Fibroblast of villous mesenchyme (primary cell): Measurements from ENCODE around the gene PXDN. TPM values are rescaled to one million over a fixed set of nuclear protein-coding genes. Genes with fewer than 3 reads are reported as not detected.

Experiments
- DNase-seq: peaks from one replicate; pipeline ENCODE4 v3.0.0-alpha.2; 2010; ENCODE audit warnings: low read depth
- H3K4me3 ChIP-seq: 2 replicates; pipeline ENCODE4 v1.5.1; 2011; ENCODE audit warnings: low read depth, mild to moderate bottlenecking, low read length
- CTCF ChIP-seq: IDR thresholded peaks from 2 replicates; pipeline ENCODE4 v1.5.1; 2012; ENCODE audit warnings: low read depth, mild to moderate bottlenecking, low read length; ENCODE audit not compliant: insufficient read depth
- total RNA-seq: library from RNA; depleted of rRNA; stranded (reverse); fragments of >200 nt; gene quantifications from 2 replicates; pipeline ENCODE4 v1.2.3, GENCODE V29; 2012

Gene PXDN
- total RNA-seq = 296 and 372 TPM in 2 replicates

GRCh38 chr2:1744446-1745170, at the start of gene PXDN:
TSS of gene PXDN (minus strand) at chr2:1744515. CDS start at chr2:1744455, 60 bp downstream.
- DNase-seq = peak; percentile 82
- no peak for TF ChIP-seq CTCF
- H3K4me3 ChIP-seq = peak within 1 kb of the TSS; percentile 77

GRCh38 chr2:1793868-1794445, 49.6 kb upstream of the PXDN start:
- peak; percentile 40 for DNase-seq
- TF ChIP-seq CTCF = no peak
- no peak overlapping the region for H3K4me3 ChIP-seq

- TF ChIP-seq CTCF = no peak
- no peak for DNase-seq
- no peak overlapping the region for H3K4me3 ChIP-seq
Observed at GRCh38 chr2:1793001-1793867, 48.9 kb upstream of the PXDN start.

GRCh38 chr2:1791685-1792435, 47.5 kb upstream of the PXDN start:
- peak; percentile 96 for DNase-seq
- no peak for TF ChIP-seq CTCF
- H3K4me3 ChIP-seq = no peak overlapping the region

- no peak for TF ChIP-seq CTCF
- no peak overlapping the region for H3K4me3 ChIP-seq
- peak; percentile 51 for DNase-seq
Observed at GRCh38 chr2:1791006-1791605, 46.8 kb upstream of the PXDN start.

GRCh38 chr2:1790473-1790872, 46.2 kb upstream of the PXDN start:
- TF ChIP-seq CTCF = no peak
- no peak for DNase-seq
- no peak overlapping the region for H3K4me3 ChIP-seq
